Common myeloid progenitor, CD34-positive (primary cell): ENCODE results near the gene TIMM9. TPM values are rescaled to one million over a fixed set of nuclear protein-coding genes. Genes with fewer than 3 reads are reported as not detected.

Experiments used
- CTCF ChIA-PET: fragments of 350-600 bp; sonication (Branson Sonifier 250); formaldehyde crosslinking; loops from one replicate; lab custom pipeline; 2021; ENCODE audit warnings: antibody characterized with exemption; lab: Charles Lee
- POLR2A ChIA-PET: fragments of 350-600 bp; sonication (Branson Sonifier 250); formaldehyde crosslinking; loops from one replicate; lab custom pipeline; 2021; ENCODE audit warnings: antibody characterized with exemption; lab: Charles Lee
- DNase-seq, 3 donors: peaks; one replicate each; pipeline versions ENCODE4 v3.0.0 to v3.0.0-alpha.2; 2013
- H3K27ac ChIP-seq, 2 experiments: 1 replicate in 1 of 2; 2 replicates in 1 of 2; pipeline ENCODE4 v1.7.0; 2013; ENCODE audit warnings: inconsistent platforms in 2 of 2, low read length in 2 of 2, mild to moderate bottlenecking in 2 of 2, low read depth in 1 of 2, moderate library complexity in 1 of 2; ENCODE audit not compliant: severe bottlenecking in 2 of 2, insufficient read depth in 1 of 2, poor library complexity in 1 of 2
- H3K27me3 ChIP-seq, 5 experiments: replicated peaks in 2 of 5; 1 replicate in 3 of 5; 2 replicates in 2 of 5; pipeline versions ENCODE4 v1.6.1 to v1.7.0; 2013; ENCODE audit warnings: low read length in 4 of 5, mild to moderate bottlenecking in 2 of 5, moderate library complexity in 2 of 5, inconsistent platforms in 1 of 5; ENCODE audit not compliant: insufficient read depth in 5 of 5, control insufficient read depth in 4 of 5
- H3K36me3 ChIP-seq, 4 experiments: 1 replicate in 2 of 4; 2 replicates in 2 of 4; pipeline versions ENCODE4 v1.6.1 to v1.7.0; 2013; ENCODE audit warnings: low read length in 3 of 4, control low read depth in 1 of 4, mild to moderate bottlenecking in 1 of 4; ENCODE audit not compliant: control insufficient read depth in 4 of 4, insufficient read depth in 4 of 4
- H3K4me1 ChIP-seq, 4 experiments: 1 replicate in 3 of 4; 2 replicates in 1 of 4; pipeline versions ENCODE4 v1.6.1 to v1.7.1; 2013; ENCODE audit warnings: low read length in 3 of 4, mild to moderate bottlenecking in 3 of 4, control low read depth in 1 of 4, inconsistent platforms in 1 of 4, moderate library complexity in 1 of 4; ENCODE audit not compliant: control insufficient read depth in 4 of 4, insufficient read depth in 4 of 4; ENCODE audit errors: control extremely low read depth in 1 of 4
- H3K4me3 ChIP-seq, 7 experiments: 1 replicate in 4 of 7; 2 replicates in 3 of 7; pipeline versions ENCODE4 v1.5.1 to v1.7.0; 2013; ENCODE audit warnings: mild to moderate bottlenecking in 7 of 7, low read length in 6 of 7, moderate library complexity in 6 of 7, inconsistent platforms in 2 of 7, low read depth in 2 of 7, control low read depth in 1 of 7; ENCODE audit not compliant: insufficient read depth in 4 of 7, control insufficient read depth in 1 of 7; ENCODE audit errors: extremely low read depth in 1 of 7
- H3K9me3 ChIP-seq, 5 experiments: 1 replicate in 4 of 5; 2 replicates in 1 of 5; pipeline versions ENCODE4 v1.6.1 to v1.7.1; 2013; ENCODE audit warnings: low read length in 4 of 5, mild to moderate bottlenecking in 2 of 5, inconsistent platforms in 1 of 5, low read depth in 1 of 5, moderate library complexity in 1 of 5; ENCODE audit not compliant: control insufficient read depth in 4 of 5, insufficient read depth in 2 of 5; ENCODE audit errors: control extremely low read depth in 1 of 5
- WGBS: methylation state at CpG from one replicate; pipeline ENCODE4 v1.1.5; 2013; ENCODE audit not compliant: insufficient coverage; 5-methylcytosine and 5-hydroxymethylcytosine counted together
- polyA plus RNA-seq: library from polyadenylated mRNA; unstranded; fragments of 120-200 nt; gene quantifications from one replicate; pipeline ENCODE4 v1.2.1, GENCODE V29; 2013

The TIMM9 gene, protein sequence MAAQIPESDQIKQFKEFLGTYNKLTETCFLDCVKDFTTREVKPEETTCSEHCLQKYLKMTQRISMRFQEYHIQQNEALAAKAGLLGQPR
- polyA plus RNA-seq, result 101 TPM

DNA sequence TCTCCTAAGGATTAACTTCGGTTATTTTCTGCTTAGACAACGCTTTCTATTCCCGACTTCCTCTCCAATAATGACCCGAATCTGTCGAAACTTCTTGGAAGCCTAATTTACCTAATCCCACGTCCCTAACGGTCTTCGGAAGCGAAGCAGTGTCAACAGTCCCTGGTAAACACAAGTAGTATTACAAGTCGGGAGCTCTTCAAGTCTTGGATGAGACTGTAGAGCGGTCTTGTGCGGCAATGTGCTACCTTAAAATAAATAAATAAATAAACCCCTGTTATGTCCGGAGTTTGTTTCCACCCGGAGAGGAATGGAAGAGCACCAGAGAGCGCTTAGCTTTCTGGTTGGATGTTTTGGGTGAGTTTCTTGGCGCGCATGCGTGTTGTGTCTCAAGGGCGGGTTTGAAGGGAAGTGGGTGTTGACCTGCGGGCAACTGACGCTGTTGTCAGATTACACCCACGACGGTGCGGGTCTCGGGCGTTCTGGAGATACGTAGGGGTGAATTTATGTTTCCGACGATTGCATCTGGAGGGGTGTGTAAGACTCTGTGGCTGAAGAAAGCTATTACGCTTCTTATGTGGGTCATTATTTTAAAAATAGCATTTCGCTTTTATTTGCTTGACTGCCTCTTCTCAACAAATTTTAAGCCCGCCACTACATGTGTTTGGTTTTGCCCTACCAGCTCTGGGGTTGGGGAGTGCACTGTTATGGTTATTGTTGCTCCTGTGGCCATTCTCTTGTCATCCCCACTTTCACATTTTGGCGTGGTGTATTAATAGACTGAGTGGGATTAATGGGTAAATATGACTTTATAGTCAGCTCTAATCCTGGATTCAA is at the start of gene TIMM9, which contains the start of gene KIAA0586:
Gene TIMM9, minus strand, starts transcription at position 251 of the 837 bp plus-strand sequence. CDS start 15,586 bp downstream, outside the sequence.
Gene KIAA0586, plus strand, starts transcription at position 439 of the 837 bp plus-strand sequence. CDS start 546 bp downstream, outside the sequence.
- CTCF ChIA-PET, result interaction anchor here (0.9 to 4.3 kb wide), 3 partner anchors 14 to 62 kb away, joined by 3 to 19 read pairs (median 4); partner anchors contain the start of gene TOMM20L
- 0% methylated on average over 18 of the region's 33 CpGs for WGBS
- peak within 1 kb of the TSS; percentile 84 to 100 (median 96) for H3K4me3 ChIP-seq
- POLR2A ChIA-PET, result interaction anchor here (0.6 to 1.5 kb wide), 4 partner anchors 10 to 323 kb away, joined by 3 to 6 read pairs (median 4); no protein-coding TSS in a partner anchor
- no peaks in the 10 kb centered on the region for H3K27me3 ChIP-seq
- H3K36me3 ChIP-seq, result peaks cover 0 to 16% (median 8%) of the 10 kb centered on the region in 4 experiments
- H3K27ac ChIP-seq, result peak within 1 kb of the TSS; percentile 98 to 99
- peaks cover 4 to 34% (median 21%) of the 10 kb centered on the region in 4 experiments for H3K4me1 ChIP-seq
- H3K9me3 ChIP-seq, result no peaks in the 10 kb centered on the region
- DNase-seq, result peak; percentile 99 to 100 (median 100)

DNA sequence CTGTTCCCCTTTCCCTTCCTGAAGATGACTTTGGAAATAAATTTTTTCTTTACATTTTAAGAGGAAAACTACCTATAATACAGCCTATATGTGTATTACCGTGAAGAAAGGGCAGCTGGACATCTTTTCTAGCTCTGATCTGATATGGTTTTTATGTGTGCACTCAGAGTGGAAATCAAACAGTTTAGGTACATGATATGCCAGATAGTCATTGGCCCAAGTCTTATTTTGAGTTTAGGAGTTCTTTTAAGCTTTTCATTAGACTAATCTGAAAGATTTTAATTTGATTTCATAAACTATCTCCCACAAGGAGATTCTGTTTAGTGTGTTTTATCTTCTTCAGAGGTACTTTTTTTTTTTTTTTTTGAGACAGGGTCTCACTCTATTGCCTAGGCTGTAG is 49.0 kb upstream of the TIMM9 start:
- Histone ChIP-seq H3K27me3 (no peaks in the 10 kb centered on the region), H3K4me3 (no peak overlapping the region), H3K27ac (no peak overlapping the region), H3K36me3 (peaks cover 10 to 26% (median 13%) of the 10 kb centered on the region in 4 experiments), H3K9me3 (no peaks in the 10 kb centered on the region), H3K4me1 (peaks cover 0 to 8% (median 0%) of the 10 kb centered on the region in 4 experiments)
- ChIA-PET POLR2A (no interaction called here), CTCF (no interaction called here)
- WGBS, result no CpG with 5 or more reads among the region's 1 CpG
- DNase-seq, result no peak

GRCh38 chr14:58469309-58469708 is 42.0 kb upstream of the TIMM9 start:
- DNase-seq, result no peak
- Histone ChIP-seq H3K27me3 (no peaks in the 10 kb centered on the region), H3K4me3 (no peak overlapping the region), H3K9me3 (no peaks in the 10 kb centered on the region), H3K27ac (no peak overlapping the region), H3K36me3 (peaks cover 16 to 45% (median 27%) of the 10 kb centered on the region in 4 experiments), H3K4me1 (no peaks in the 10 kb centered on the region)
- CTCF ChIA-PET, result no interaction called here
- 90% methylated on average over 3 of the region's 5 CpGs for WGBS
- POLR2A ChIA-PET, result no interaction called here

GRCh38 chr14:58467575-58467974 is 40.2 kb upstream of the TIMM9 start:
- WGBS, result no CpG with 5 or more reads among the region's 2 CpGs
- ChIA-PET POLR2A (no interaction called here), CTCF (no interaction called here)
- Histone ChIP-seq H3K4me1 (no peaks in the 10 kb centered on the region), H3K27me3 (no peaks in the 10 kb centered on the region), H3K27ac (no peak overlapping the region), H3K9me3 (no peaks in the 10 kb centered on the region), H3K36me3 (peaks cover 22 to 56% (median 36%) of the 10 kb centered on the region in 4 experiments), H3K4me3 (no peak overlapping the region)
- no peak for DNase-seq

DNA sequence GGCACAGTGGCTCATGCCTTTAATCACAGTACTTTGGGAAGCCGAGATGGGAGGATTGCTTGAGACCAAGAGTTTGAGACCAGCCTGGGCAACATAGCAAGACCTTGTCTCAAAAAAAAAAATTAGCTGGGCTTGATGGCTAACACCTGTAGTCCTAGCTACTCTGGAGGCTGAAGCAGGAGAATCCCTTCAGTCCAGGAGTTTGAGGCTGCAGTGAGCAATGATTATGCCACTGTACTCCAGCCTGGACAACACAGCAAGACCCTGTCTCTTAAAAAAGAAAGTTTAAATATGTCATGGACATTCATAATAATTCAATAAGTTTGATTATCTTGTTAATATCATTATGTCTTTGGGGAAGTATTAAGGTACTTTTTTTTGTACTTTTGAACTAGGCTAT is 39.1 kb upstream of the TIMM9 start:
- ChIA-PET POLR2A (no interaction called here), CTCF (no interaction called here)
- no peak overlapping the region for H3K4me3 ChIP-seq
- H3K4me1 ChIP-seq, result no peaks in the 10 kb centered on the region
- H3K27me3 ChIP-seq, result no peaks in the 10 kb centered on the region
- no peak for DNase-seq
- H3K27ac ChIP-seq, result no peak overlapping the region
- H3K36me3 ChIP-seq, result peaks cover 22 to 60% (median 38%) of the 10 kb centered on the region in 4 experiments
- WGBS, result 91% methylated on average over 1 of the region's 1 CpG
- no peaks in the 10 kb centered on the region for H3K9me3 ChIP-seq

- Histone ChIP-seq H3K4me3 (no peak overlapping the region), H3K27me3 (no peaks in the 10 kb centered on the region), H3K27ac (no peak overlapping the region), H3K4me1 (no peaks in the 10 kb centered on the region), H3K9me3 (no peaks in the 10 kb centered on the region), H3K36me3 (peaks cover 22 to 59% (median 38%) of the 10 kb centered on the region in 4 experiments)
- WGBS, result no CpG with 5 or more reads among the region's 2 CpGs
- DNase-seq, result no peak
- POLR2A ChIA-PET, result no interaction called here
- CTCF ChIA-PET, result no interaction called here
These were observed 38.1 kb upstream of the TIMM9 start for GRCh38 chr14:58465421-58465820.

DNA sequence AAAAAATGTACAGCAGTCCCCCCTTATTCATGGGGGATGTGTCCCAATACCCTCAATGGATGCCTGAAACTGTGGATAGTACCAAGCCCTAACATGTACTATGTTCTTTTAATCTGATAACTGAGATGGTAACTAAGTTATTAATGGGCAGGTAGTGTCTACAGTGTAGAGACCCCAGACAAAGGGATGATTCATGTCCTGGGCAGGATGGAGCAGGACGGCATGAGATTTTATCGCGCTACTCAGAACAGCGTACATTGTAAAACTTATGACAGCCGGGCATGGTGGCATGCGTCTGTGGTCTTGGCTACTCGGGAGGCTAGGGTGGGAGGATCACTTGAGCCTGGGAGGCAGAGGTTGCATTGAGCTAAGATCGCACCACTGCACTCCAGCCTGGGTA is 37.3 kb upstream of the TIMM9 start:
- no peak overlapping the region for H3K4me3 ChIP-seq
- no peak for DNase-seq
- 100% methylated on average over 7 of the region's 8 CpGs for WGBS
- no peaks in the 10 kb centered on the region for H3K27me3 ChIP-seq
- ChIA-PET CTCF (no interaction called here), POLR2A (no interaction called here)
- H3K27ac ChIP-seq, result no peak overlapping the region
- H3K4me1 ChIP-seq, result no peaks in the 10 kb centered on the region
- H3K36me3 ChIP-seq, result peaks cover 22 to 65% (median 38%) of the 10 kb centered on the region in 4 experiments
- H3K9me3 ChIP-seq, result no peaks in the 10 kb centered on the region
